Liver (tissue), 9 donors: ENCODE measurements around the gene DDX25. TPM values are rescaled to one million over a fixed set of nuclear protein-coding genes. Genes with fewer than 3 reads are reported as not detected.
A peak's percentile ranks its signal among the peaks of the same experiment; 100 is the strongest.
"Not testable (repeated sequence)": the region's sequence is repeated elsewhere in the genome, so short reads cannot be mapped to it uniquely, and the experiment has no call there.

Experiments
- DNase-seq: peaks from one replicate; pipeline ENCODE4 v3.0.0-alpha.2; 2017; ENCODE audit warnings: low spot score
- H3K27ac ChIP-seq, 2 donors: one replicate each; pipeline ENCODE4 v1.7.0; 2013; ENCODE audit warnings: inconsistent platforms in 2 of 2, low read length in 2 of 2, control low read depth in 1 of 2, low read depth in 1 of 2, mild to moderate bottlenecking in 1 of 2
- H3K27me3 ChIP-seq, 4 donors: one replicate each; pipeline versions ENCODE4 v1.6.1 to v1.7.0; 2013; ENCODE audit warnings: low read length in 3 of 4, inconsistent platforms in 1 of 4, mild to moderate bottlenecking in 1 of 4, moderate library complexity in 1 of 4; ENCODE audit not compliant: control insufficient read depth in 4 of 4, insufficient read depth in 4 of 4
- H3K36me3 ChIP-seq, 4 donors: one replicate each; pipeline versions ENCODE4 v1.6.1 to v1.7.0; 2013; ENCODE audit warnings: low read length in 3 of 4, mild to moderate bottlenecking in 3 of 4, low read depth in 1 of 4, moderate library complexity in 1 of 4; ENCODE audit not compliant: control insufficient read depth in 4 of 4, insufficient read depth in 3 of 4
- H3K4me1 ChIP-seq, 4 donors: one replicate each; pipeline versions ENCODE4 v1.6.1 to v1.7.0; 2013; ENCODE audit warnings: low read length in 3 of 4, mild to moderate bottlenecking in 3 of 4, moderate library complexity in 1 of 4; ENCODE audit not compliant: control insufficient read depth in 4 of 4, insufficient read depth in 4 of 4
- H3K4me3 ChIP-seq, 3 donors: one replicate each; pipeline versions ENCODE4 v1.6.1 to v1.7.0; 2013; ENCODE audit warnings: low read length in 3 of 3, control low read depth in 1 of 3, low read depth in 1 of 3, mild to moderate bottlenecking in 1 of 3
- H3K9ac ChIP-seq, 2 donors: one replicate each; pipeline ENCODE4 v1.7.0; 2013; ENCODE audit warnings: low read length in 2 of 2, mild to moderate bottlenecking in 2 of 2, moderate library complexity in 2 of 2, control low read depth in 1 of 2, low read depth in 1 of 2
- H3K9me3 ChIP-seq, 4 donors: one replicate each; pipeline versions ENCODE4 v1.6.1 to v1.7.0; 2013; ENCODE audit warnings: low read length in 3 of 4; ENCODE audit not compliant: control insufficient read depth in 4 of 4
- FOXA1 ChIP-seq: IDR thresholded peaks from 2 replicates; pipeline ENCODE4 v1.6.1; 2016; ENCODE audit warnings: antibody characterized with exemption
- FOXA2 ChIP-seq: IDR thresholded peaks from 2 replicates; pipeline ENCODE4 v1.6.1; 2016; ENCODE audit warnings: antibody characterized with exemption
- HNF4A ChIP-seq, 2 donors: conservative IDR thresholded peaks; 2 replicates each; pipeline ENCODE4 v1.6.1; 2016; ENCODE audit warnings: antibody characterized with exemption in 2 of 2, mild to moderate bottlenecking in 2 of 2
- HNF4G ChIP-seq: IDR thresholded peaks from 2 replicates; pipeline ENCODE4 v1.6.1; 2016; ENCODE audit warnings: antibody characterized with exemption
- NR2F2 ChIP-seq: IDR thresholded peaks from 2 replicates; pipeline ENCODE4 v1.6.1; 2016; ENCODE audit warnings: antibody characterized with exemption
- RAD21 ChIP-seq, 2 donors: IDR thresholded peaks; 2 replicates each; pipeline ENCODE4 v1.6.1; 2016; ENCODE audit warnings: antibody characterized with exemption in 2 of 2, mild to moderate bottlenecking in 2 of 2
- REST ChIP-seq: IDR thresholded peaks from 2 replicates; pipeline ENCODE4 v1.6.1; 2016; ENCODE audit warnings: antibody characterized with exemption, mild to moderate bottlenecking
- RXRA ChIP-seq, 2 donors: IDR thresholded peaks; 2 replicates each; pipeline ENCODE4 v1.6.1; 2017 to 2018; ENCODE audit warnings: antibody characterized with exemption in 2 of 2, mild to moderate bottlenecking in 1 of 2
- SP1 ChIP-seq: IDR thresholded peaks from 2 replicates; pipeline ENCODE4 v1.6.1; 2018; ENCODE audit warnings: antibody characterized with exemption, mild to moderate bottlenecking
- TAF1 ChIP-seq: conservative IDR thresholded peaks from 2 replicates; pipeline ENCODE4 v1.6.1; 2016; ENCODE audit warnings: antibody characterized with exemption, mild to moderate bottlenecking
- WGBS: extraction: QIAGEN DNeasy Blood & Tissue Kit; methylation state at CpG from one replicate; pipeline ENCODE4 v1.1.7; 2013; 5-methylcytosine and 5-hydroxymethylcytosine counted together
- polyA plus RNA-seq, 2 donors: library from polyadenylated mRNA; stranded (reverse) in 1 of 2; unstranded in 1 of 2; fragments of 200-250 nt in 1 of 2; fragments of >200 nt in 1 of 2; fragmentation: Nextera tagmentation in 1 of 2; extraction: Ambion mirVana in 1 of 2; gene quantifications; one replicate each; pipeline versions ENCODE4 v1.2.1 to v1.2.3, GENCODE V29; 2013 to 2015
- total RNA-seq, 2 donors: library from RNA; depleted of rRNA; stranded (reverse); fragments of >200 nt; gene quantifications; one replicate each; pipeline ENCODE4 v1.2.3, GENCODE V29; 2014
- TF ChIP-seq, protein P1 (sequence below): fragments of 150-350 bp; IDR thresholded peaks from 2 replicates; pipeline ENCODE4 v1.5.1; 2017; ENCODE audit warnings: improper control_type of control experiment, low read depth, low read length; ENCODE audit not compliant: missing input control
- donor health status: healthy.
- donor health status: healthy.
- donor health status: healthy.
- donor health status: healthy.
- donor health status: healthy.

Gene DDX25
- total and polyA plus RNA-seq, 4 donors = 0.07 to 0.79 (median 0.31) TPM

GRCh38 chr11:125904678-125905077 lies 370 bp downstream of the DDX25 start:
- H3K4me3 ChIP-seq = peak overlapping the region in 1 of 3 donors; percentile 74
- WGBS = 58% methylated on average over 11 of the region's 11 CpGs

DNA sequence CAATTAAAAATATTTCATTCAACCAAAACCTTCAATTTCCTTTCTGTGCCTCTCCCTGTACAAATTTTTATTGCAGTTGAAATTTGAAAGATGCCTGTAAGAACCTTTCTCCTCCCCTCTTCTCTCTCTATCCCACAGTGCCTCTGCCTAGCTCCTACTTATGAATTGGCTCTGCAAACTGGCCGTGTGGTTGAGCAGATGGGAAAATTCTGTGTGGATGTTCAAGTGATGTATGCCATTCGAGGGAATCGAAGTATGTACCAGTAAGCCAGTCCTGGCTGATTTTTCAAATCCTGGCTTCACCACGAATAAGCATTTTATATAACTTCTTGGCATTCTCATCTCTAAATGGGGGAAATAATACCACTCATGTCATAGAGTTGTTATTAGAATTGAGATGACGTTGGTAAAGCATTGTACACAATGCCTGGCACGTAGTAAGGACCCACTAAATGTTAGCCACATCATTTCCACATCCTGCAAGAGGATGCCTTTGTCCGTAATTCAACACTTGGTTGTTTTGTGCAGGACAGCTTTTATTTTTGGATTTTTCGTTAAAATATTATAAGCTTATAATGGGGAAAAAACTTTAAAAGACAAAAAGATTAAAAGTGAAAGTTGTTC lies 6.0 kb downstream of the DDX25 start:
- WGBS = 84% methylated on average over 8 of the region's 8 CpGs
- no peak overlapping the region for H3K27ac ChIP-seq
- no peaks in the 10 kb centered on the region for H3K9me3 ChIP-seq
- no peak overlapping the region for H3K9ac ChIP-seq
- no peaks in the 10 kb centered on the region for H3K27me3 ChIP-seq
- no peaks in the 10 kb centered on the region for H3K4me1 ChIP-seq
- no peak overlapping the region for H3K4me3 ChIP-seq
- TF ChIP-seq RXRA (IDR thresholded peaks at IDR 0.05) = no peak
- TF ChIP-seq TAF1 = no peak
- TF ChIP-seq FOXA2 = no peak
- TF ChIP-seq HNF4G = no peak
- no peak for DNase-seq
- no peaks in the 10 kb centered on the region for H3K36me3 ChIP-seq

More at GRCh38 chr11:125904678-125905077, 370 bp downstream of the DDX25 start:
- Histone ChIP-seq H3K36me3 (peaks cover 0 to 7% (median 3%) of the 10 kb centered on the region in 4 donors), H3K4me1 (peaks cover 7 to 23% (median 12%) of the 10 kb centered on the region in 4 donors), H3K27me3 (no peaks in the 10 kb centered on the region), H3K9me3 (no peaks in the 10 kb centered on the region), H3K27ac (no peak overlapping the region), H3K9ac (no peak overlapping the region)
- no peak for DNase-seq
- no peak for TF ChIP-seq HNF4G
- TF ChIP-seq REST = no peak
- no peak for TF ChIP-seq FOXA1
- no peak for TF ChIP-seq HNF4A (conservative IDR thresholded peaks at IDR 0.05)
- TF ChIP-seq, protein P1, sequence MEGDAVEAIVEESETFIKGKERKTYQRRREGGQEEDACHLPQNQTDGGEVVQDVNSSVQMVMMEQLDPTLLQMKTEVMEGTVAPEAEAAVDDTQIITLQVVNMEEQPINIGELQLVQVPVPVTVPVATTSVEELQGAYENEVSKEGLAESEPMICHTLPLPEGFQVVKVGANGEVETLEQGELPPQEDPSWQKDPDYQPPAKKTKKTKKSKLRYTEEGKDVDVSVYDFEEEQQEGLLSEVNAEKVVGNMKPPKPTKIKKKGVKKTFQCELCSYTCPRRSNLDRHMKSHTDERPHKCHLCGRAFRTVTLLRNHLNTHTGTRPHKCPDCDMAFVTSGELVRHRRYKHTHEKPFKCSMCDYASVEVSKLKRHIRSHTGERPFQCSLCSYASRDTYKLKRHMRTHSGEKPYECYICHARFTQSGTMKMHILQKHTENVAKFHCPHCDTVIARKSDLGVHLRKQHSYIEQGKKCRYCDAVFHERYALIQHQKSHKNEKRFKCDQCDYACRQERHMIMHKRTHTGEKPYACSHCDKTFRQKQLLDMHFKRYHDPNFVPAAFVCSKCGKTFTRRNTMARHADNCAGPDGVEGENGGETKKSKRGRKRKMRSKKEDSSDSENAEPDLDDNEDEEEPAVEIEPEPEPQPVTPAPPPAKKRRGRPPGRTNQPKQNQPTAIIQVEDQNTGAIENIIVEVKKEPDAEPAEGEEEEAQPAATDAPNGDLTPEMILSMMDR = no peak
- no peak for TF ChIP-seq NR2F2
- no peak for TF ChIP-seq RAD21 (IDR thresholded peaks at IDR 0.05)
- no peak for TF ChIP-seq SP1

DNA sequence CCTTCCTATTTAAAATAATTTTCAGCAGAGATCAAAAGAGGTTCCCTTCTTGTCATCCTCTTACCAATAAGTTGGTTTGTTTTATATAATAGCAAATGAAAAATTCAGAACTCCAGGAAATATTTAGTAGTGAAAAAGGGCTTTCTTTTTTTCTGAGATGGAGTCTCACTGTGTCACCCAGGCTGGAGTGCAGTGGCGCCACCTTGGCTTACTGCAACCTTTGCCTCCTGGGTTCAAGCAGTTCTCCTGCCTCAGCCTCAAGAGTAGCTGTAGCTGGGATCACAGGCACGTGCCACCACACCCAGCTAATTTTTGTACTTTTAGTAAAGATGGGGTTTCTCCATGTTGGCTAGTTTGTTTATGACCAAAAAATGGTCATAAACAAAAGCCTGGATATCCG lies 10.3 kb downstream of the DDX25 start:
- H3K4me1 ChIP-seq, H3K9ac ChIP-seq, H3K4me3 ChIP-seq, H3K27me3 ChIP-seq, H3K27ac ChIP-seq, H3K36me3 ChIP-seq, H3K9me3 ChIP-seq, DNase-seq: not testable (repeated sequence)
- WGBS = 91% methylated on average over 3 of the region's 3 CpGs
